ENCODE measurements around the gene MEIOC. TPM values are rescaled to one million over a fixed set of nuclear protein-coding genes. Genes with fewer than 3 reads are reported as not detected.

Gene MEIOC
- total and polyA plus RNA-seq, 9 of the 15 experiments (the other 6 are each of a cell fraction or from before 2014, with no cell fraction given), result 0.04 to 0.23 (median 0.06) TPM; not detected in 5

DNA sequence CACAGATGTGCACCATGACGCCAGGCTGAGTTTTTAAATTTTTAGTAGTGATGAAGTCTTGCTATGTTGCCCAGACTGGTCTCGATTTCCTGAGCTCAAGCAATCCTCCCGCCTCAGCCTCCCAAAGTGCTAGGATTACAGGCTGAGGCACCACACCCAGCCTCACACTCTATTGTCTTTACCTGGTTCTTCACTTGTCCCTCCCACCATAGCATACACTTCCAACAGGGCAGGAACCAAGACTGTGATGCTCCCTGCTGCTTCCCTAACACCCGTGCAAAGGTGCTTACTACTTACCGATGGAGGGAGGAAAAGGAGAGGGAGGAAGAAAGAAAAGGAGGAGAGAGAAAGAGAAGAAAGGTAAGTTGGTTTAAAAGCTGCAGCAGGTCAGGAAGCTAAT is 41.4 kb upstream of the MEIOC start:
- Histone ChIP-seq H3K4me2 (ENCODE audit: insufficient read depth, low read length) (no peak overlapping the region), H3K9me3 (replicated peaks; ENCODE audit: control insufficient read depth, insufficient read depth, low read depth, low read length) (no peaks in the 10 kb centered on the region), H4K20me1 (replicated peaks; ENCODE audit: control insufficient read depth, insufficient read depth, low read length) (peaks cover 3% of the 10 kb centered on the region; the same call in 1 of the 2 replicates), H3K4me3 (no peak overlapping the region), H3K27ac (ENCODE audit: extremely low read depth, low read depth, low read length) (no peak overlapping the region), H2AFZ (ENCODE audit: low read depth, low read length) (no peak overlapping the region), H3K4me1 (replicated peaks in 1 of 2; ENCODE audit: control insufficient read depth in 2 of 2, insufficient read depth in 2 of 2, low read length in 2 of 2) (no peaks in the 10 kb centered on the region), H3K36me3 (ENCODE audit: control insufficient read depth, insufficient read depth, low read length) (no peaks in the 10 kb centered on the region), H3K27me3 (ENCODE audit: control insufficient read depth in 2 of 2, insufficient read depth in 2 of 2, low read length in 2 of 2) (peaks cover 20 to 66% of the 10 kb centered on the region in 2 experiments; a peak in 4 of 5 replicates), H3K79me2 (ENCODE audit: control insufficient read depth, insufficient read depth, low read length) (no peaks in the 10 kb centered on the region), H3K9ac (ENCODE audit: insufficient read depth in 1 of 2, low read depth in 2 of 2, low read length in 2 of 2) (no peak overlapping the region), H3K9me1 (ENCODE audit: control insufficient read depth, insufficient read depth, low read length) (no peaks in the 10 kb centered on the region)
- BruUV-seq (replicated peaks), result no TSS peak
- no peak for ATAC-seq
- WGBS (ENCODE audit: insufficient coverage, low coverage, missing lambda C conversion rate), result 0% methylated on average over 5 of the region's 5 CpGs
- in situ Hi-C loops (cut with MboI) (no loop called here), intact Hi-C loops (cut with micrococcal nuclease) (no loop called here)
- ChIA-PET POLR2A (interaction anchor here (0.6 to 1.8 kb wide), 3 partner anchors 11 to 23 kb away, joined by 3 to 5 read pairs (median 4); no protein-coding TSS in a partner anchor), CTCF (ENCODE audit: low intra/inter-chr PET ratio) (no interaction called here)
- no peak for FAIRE-seq
- DNase-seq (ENCODE audit: extremely low read depth in 1 of 4, low spot score in 3 of 4), result no peak
- TF ChIP-seq MYNN (IDR thresholded peaks at IDR 0.05), result no peak
- no peak for TF ChIP-seq MYNN (CRISPR knock-in tag; IDR thresholded peaks at IDR 0.05)
- no peak for TF ChIP-seq ARID2 (IDR thresholded peaks at IDR 0.05)
- no peak for TF ChIP-seq RFX1 (IDR thresholded peaks at IDR 0.05)
- no peak for TF ChIP-seq DEAF1 (CRISPR knock-in tag; IDR thresholded peaks at IDR 0.05)
- TF ChIP-seq MTA3 (IDR thresholded peaks at IDR 0.05; ENCODE audit: borderline replicate concordance), result no peak
- TF ChIP-seq CHD1 (IDR thresholded peaks at IDR 0.05; ENCODE audit: low read length), result no peak
- TF ChIP-seq ZC3H8 (IDR thresholded peaks at IDR 0.05), result no peak
- no peak for TF ChIP-seq ZNF444 (CRISPR knock-in tag; IDR thresholded peaks at IDR 0.05)
- TF ChIP-seq ZHX1 (conservative IDR thresholded peaks at IDR 0.05; ENCODE audit: low read length), result no peak
- no peak for TF ChIP-seq CBX5 (IDR thresholded peaks at IDR 0.05; ENCODE audit: borderline replicate concordance, low read depth)
- no peak for TF ChIP-seq HSF4 (CRISPR knock-in tag; IDR thresholded peaks at IDR 0.05; ENCODE audit: borderline replicate concordance)
- TF ChIP-seq, protein P1, sequence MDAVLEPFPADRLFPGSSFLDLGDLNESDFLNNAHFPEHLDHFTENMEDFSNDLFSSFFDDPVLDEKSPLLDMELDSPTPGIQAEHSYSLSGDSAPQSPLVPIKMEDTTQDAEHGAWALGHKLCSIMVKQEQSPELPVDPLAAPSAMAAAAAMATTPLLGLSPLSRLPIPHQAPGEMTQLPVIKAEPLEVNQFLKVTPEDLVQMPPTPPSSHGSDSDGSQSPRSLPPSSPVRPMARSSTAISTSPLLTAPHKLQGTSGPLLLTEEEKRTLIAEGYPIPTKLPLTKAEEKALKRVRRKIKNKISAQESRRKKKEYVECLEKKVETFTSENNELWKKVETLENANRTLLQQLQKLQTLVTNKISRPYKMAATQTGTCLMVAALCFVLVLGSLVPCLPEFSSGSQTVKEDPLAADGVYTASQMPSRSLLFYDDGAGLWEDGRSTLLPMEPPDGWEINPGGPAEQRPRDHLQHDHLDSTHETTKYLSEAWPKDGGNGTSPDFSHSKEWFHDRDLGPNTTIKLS (IDR thresholded peaks at IDR 0.05; ENCODE audit: borderline replicate concordance, low read depth), result no peak

Data from K562 (cell line).